GM18909 (cell line): ENCODE results near the gene PTH1R.

Experiments used
- ATAC-seq: cut with Tn5 transposase; IDR thresholded peaks from one replicate; pipeline ENCODE4 v1.9.1; 2021; ENCODE audit warnings: mild to moderate bottlenecking; ENCODE audit not compliant: unreplicated experiment, poor library complexity

The PTH1R gene

GRCh38 chr3:46849045-46849631 is 28.4 kb upstream of the PTH1R start:
- no peak for ATAC-seq

GRCh38 chr3:46849686-46850467 is 27.6 kb upstream of the PTH1R start:
- no peak for ATAC-seq

- ATAC-seq: no peak
Measured at GRCh38 chr3:46850468-46850779, 27.1 kb upstream of the PTH1R start.

- no peak for ATAC-seq
Measured at GRCh38 chr3:46851364-46852333, 25.9 kb upstream of the PTH1R start.

GRCh38 chr3:46852334-46852720 is 25.2 kb upstream of the PTH1R start:
- ATAC-seq: no peak

GRCh38 chr3:46852839-46853355 is 24.6 kb upstream of the PTH1R start:
- ATAC-seq: no peak

- no peak for ATAC-seq
Measured at GRCh38 chr3:46853441-46854415, 23.8 kb upstream of the PTH1R start.

- ATAC-seq: no peak
Measured at GRCh38 chr3:46854555-46854991, 22.9 kb upstream of the PTH1R start.

GRCh38 chr3:46856576-46857471 is 20.7 kb upstream of the PTH1R start:
- no peak for ATAC-seq

- ATAC-seq: no peak
Measured at GRCh38 chr3:46857485-46858341, 19.8 kb upstream of the PTH1R start.

GRCh38 chr3:46858456-46858855 is 19.1 kb upstream of the PTH1R start:
- no peak for ATAC-seq

- no peak for ATAC-seq
Measured at GRCh38 chr3:46859001-46859710, 18.4 kb upstream of the PTH1R start.

- ATAC-seq: no peak
Measured at GRCh38 chr3:46860017-46860809, 17.3 kb upstream of the PTH1R start.

GRCh38 chr3:46860810-46861604 is 16.5 kb upstream of the PTH1R start:
- ATAC-seq: no peak

GRCh38 chr3:46861605-46862368 is 15.7 kb upstream of the PTH1R start:
- no peak for ATAC-seq
